ENCODE measurements around the gene GNB1. TPM values are rescaled to one million over a fixed set of nuclear protein-coding genes. Genes with fewer than 3 reads are reported as not detected.

GNB1 gene
- total RNA-seq, 1 experiment from 2014 or later = 400 TPM

GRCh38 chr1:1758692-1759455 is 132.0 kb downstream of the GNB1 start:
- H3K9me3 Mint-ChIP-seq = no peaks in the 10 kb centered on the region; a peak in 1 of 5 replicates
- Histone ChIP-seq H3K79me1 (ENCODE audit: insufficient read depth, low read depth, low read length, poor library complexity, severe bottlenecking) (peaks cover 6% of the 10 kb centered on the region), H3K56ac (ENCODE audit: insufficient read length, low read depth, low read length) (no peak overlapping the region), H3K4me2 (ENCODE audit: insufficient read depth, insufficient read length, low read length) (no peak overlapping the region), H3K4me1 (ENCODE audit: insufficient read depth, low read length) (no peaks in the 10 kb centered on the region), H3K79me2 (ENCODE audit: insufficient read depth, low read length) (no peaks in the 10 kb centered on the region; the same call in 1 of the 2 replicates), H3K4ac (ENCODE audit: low read depth, low read length) (no peak overlapping the region), H4K8ac (replicated peaks; ENCODE audit: insufficient read length, low read depth, low read length) (no peak overlapping the region), H4K91ac (ENCODE audit: insufficient read length, low read depth, low read length) (no peak overlapping the region), H2AFZ (ENCODE audit: low read length) (no peak overlapping the region), H3K27me3 (ENCODE audit: insufficient read depth, low read length) (no peaks in the 10 kb centered on the region), H3K9ac (ENCODE audit: extremely low read depth, insufficient read length, low read length) (no peak overlapping the region), H2BK20ac (ENCODE audit: low read depth, low read length, poor library complexity, severe bottlenecking) (no peak overlapping the region), H4K20me1 (ENCODE audit: control insufficient read depth, insufficient read depth, insufficient read length) (no peaks in the 10 kb centered on the region), H3K23ac (ENCODE audit: insufficient read length, low read depth, low read length) (no peak overlapping the region), H2BK15ac (ENCODE audit: low read depth, low read length) (no peak overlapping the region), H3K27ac (ENCODE audit: insufficient read length, low read depth, low read length) (no peak overlapping the region), H2BK12ac (ENCODE audit: insufficient read length, low read depth, low read length) (no peak overlapping the region), H4K5ac (ENCODE audit: insufficient read length, low read depth, low read length) (no peak overlapping the region), H2AK5ac (ENCODE audit: insufficient read length, low read length) (no peak overlapping the region), H3K18ac (ENCODE audit: insufficient read length, low read depth, low read length) (no peak overlapping the region), H3K14ac (ENCODE audit: insufficient read depth, low read length) (no peak overlapping the region), H3K23me2 (ENCODE audit: insufficient read length, low read depth, low read length, poor library complexity, severe bottlenecking) (no peaks in the 10 kb centered on the region), H2BK5ac (ENCODE audit: insufficient read length, low read length) (no peak overlapping the region), H2BK120ac (ENCODE audit: low read depth, low read length, poor library complexity, severe bottlenecking) (no peak overlapping the region), H3T11ph (ENCODE audit: low read length) (no peak overlapping the region), H3K9me3 (ENCODE audit: control insufficient read depth, low read depth, low read length) (no peaks in the 10 kb centered on the region)
- TF ChIP-seq CTCF (conservative IDR thresholded peaks at IDR 0.05) = no peak
- H3K4me1 Mint-ChIP-seq = no peaks in the 10 kb centered on the region; a peak in 1 of 4 replicates
- no CpG with 5 or more reads among the region's 34 CpGs for WGBS (ENCODE audit: extremely low coverage, insufficient read length, low lambda C conversion rate)
- peak overlapping the region in 2 of 3 experiments; percentile 44 to 63; a peak in 4 of 7 replicates for H3K27ac Mint-ChIP-seq
- peaks cover 38 to 87% (median 77%) of the 10 kb centered on the region in 3 experiments; a peak in 6 of 7 replicates for H3K36me3 Mint-ChIP-seq (ENCODE audit: insufficient read depth in 1 of 3, low read depth in 3 of 3)
- no peak overlapping the region for H3K4me3 Mint-ChIP-seq
- DNase-seq = no peak
- no peaks in the 10 kb centered on the region; the same call in 1 of the 2 replicates for H3K27me3 Mint-ChIP-seq (ENCODE audit: low read depth)

Measured in H9 (cell line).